CD4-positive, alpha-beta T cell treated with Interferon gamma for 1 hour (primary cell): ENCODE data around the gene DNAJB13.

Source experiments
- DNase-seq: peaks from one replicate; pipeline ENCODE4 v3.0.0-alpha.2; 2020

Gene DNAJB13

DNA sequence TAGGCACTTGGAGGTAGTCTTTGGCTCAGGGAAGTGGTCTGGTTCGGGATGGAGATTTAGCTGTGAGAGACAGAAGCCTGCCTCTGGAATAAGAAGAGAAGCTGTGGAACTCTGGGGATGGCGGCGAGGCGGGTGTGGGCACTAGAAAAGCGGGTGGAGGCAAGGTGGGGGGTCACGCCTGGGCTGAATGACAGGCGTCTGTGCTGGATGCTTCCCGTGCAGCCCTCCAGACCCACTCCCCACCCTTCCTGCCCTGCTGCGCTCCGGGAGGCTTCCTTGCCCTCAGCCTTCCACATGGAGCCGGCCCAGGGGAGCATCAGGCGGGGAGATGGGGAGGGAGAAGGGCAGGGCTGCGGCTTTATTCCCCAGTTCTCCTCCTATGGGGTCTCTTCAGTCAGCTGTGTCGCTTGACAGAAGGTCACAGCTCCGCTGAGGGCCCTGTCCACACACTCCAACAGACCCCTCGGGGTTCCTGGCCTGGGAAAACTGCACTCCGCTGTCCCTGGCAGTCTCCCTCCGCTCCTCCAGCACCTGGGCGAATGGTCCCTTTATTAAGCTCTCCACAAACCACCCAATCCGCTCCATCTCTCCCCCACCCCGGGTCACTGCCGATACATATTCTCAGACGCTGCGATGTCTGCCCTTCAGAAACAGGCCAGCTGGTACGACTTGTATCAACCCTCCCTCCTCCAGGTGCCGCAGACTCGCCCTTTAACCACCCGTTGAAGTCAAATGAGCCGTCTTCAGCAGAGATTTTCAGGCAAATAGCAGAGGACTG is 6.2 kb downstream of the DNAJB13 start:
- DNase-seq: no peak

DNA sequence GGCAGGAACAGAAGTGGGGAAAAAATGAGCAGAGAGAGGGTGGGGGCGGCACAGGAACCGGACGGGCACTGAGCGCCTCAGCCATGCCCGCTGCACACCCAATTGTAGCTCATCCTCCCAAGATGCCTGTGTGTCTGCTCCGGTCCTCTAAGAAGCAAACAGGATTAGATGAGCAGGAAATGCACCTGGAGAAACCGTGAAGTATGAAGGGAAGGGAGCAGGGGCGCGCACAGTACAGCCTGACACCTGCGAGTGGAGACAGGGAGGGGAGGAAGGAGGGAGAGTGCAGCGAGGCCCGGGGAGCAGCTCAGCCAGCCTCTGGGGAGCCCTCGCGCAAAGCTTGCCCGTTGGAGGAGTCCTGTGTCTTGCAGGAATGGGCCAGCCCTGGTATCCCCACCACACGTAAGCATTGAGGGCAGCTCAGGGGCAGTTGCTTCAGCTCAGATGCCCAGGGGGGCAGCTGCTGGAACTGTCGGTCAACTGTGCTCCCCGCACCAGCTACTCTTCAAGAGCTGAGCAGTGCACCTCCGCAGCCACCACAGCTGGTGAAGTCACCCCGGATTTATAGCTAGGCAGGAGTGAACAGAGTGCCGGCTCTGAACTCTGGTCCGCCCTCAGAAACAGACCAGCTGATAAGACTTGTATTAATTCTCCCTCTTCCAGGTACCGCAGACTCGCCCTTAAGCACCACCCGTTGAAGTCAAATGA is 7.0 kb downstream of the DNAJB13 start:
- DNase-seq: no peak

DNA sequence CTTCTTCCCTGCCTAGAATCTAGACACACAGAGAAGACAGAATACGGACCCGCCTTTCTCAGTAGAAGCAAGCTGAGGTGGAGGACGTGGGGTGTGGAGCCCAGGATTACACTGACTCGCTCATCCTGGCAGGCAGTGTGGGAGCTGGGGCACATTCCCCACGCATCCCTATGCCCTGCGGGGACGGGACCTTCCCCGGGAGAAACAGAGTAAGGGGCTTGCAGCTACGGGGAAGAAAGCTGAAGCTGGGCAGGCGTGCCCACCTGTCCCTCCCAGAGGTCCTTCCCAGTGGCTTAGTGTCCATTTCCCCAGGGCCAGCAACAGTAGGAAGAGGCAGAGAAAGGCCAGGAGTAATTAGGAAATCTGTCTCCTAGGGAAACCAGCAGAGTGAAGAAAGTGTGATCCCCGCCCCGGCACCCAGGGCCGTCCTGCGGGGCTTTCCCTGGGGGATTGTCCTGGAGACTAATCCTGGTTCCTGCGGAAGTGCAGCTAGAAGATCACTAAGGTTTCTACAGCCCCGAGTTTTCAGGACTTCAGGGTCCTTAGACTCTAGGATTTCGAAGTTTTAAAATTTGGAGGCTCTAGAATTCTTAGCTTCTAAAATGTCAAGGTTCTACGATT is 7.8 kb downstream of the DNAJB13 start:
- DNase-seq: no peak

DNA sequence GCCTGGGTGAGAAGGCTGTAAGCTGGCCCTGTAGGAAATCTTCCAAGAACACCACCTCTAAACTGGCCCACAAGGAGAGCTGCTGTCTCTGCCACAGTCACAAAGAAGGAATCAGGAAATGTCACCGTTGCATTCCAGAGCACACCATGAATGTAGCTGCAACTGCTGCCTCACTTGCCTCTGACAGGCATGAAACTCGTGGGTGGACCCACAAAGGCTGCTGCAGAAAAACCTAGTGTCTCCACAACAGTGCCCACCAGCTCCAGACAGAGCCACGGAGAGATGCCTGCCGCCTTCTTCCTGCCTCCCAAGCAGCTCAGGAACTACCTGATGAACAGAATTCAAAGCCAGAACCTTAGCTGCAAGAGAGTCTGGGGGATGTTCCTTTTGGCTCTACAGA is 10.5 kb downstream of the DNAJB13 start:
- DNase-seq: no peak

DNA sequence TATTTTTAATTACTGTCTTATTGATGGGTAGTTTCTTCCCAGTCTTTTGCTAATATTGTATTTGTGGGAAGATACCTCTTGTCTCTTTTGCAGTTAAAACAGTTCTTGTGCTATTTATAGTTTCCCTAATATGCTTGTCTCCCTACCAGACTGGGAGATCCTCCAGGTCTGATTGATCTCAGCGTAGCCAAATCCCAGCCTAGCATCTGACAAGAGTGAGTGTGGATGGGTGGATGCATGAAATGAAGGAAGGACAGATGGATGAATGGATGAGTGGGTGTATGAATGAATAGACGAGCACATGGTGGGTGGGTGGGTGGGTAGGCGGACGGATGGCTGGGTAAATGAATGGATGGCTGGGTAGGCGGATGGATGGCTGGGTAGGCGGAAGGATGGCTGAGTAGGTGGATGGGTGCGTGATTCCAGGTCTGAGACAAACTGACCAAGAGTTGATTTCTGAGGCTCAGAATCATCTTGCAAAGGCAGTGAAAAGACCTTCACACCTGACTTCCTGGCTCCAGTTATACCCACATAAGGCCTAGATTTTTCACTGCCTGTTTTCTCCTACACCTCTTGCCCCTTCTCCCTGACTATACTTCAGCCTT is 11.4 kb downstream of the DNAJB13 start:
- DNase-seq: no peak

DNA sequence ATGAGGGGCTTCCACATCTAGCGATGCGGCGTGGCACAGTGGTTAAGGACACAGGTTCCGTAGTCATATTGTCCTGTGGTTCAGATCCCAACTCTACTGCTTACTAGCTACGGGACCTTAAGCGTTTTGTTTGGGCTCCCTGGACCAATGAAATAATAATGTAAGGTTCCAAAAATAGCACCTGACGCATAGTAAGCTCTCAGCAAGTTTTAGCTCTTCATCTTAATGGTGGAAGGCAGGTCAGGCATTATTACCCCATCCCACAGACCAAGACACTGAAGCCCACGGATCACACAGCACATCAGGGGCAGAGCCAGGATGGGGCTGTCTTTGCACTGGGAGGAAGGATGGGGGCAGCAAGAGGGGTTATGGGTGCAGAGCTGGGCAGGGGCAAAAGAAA is 13.0 kb downstream of the DNAJB13 start:
- no peak for DNase-seq

DNA sequence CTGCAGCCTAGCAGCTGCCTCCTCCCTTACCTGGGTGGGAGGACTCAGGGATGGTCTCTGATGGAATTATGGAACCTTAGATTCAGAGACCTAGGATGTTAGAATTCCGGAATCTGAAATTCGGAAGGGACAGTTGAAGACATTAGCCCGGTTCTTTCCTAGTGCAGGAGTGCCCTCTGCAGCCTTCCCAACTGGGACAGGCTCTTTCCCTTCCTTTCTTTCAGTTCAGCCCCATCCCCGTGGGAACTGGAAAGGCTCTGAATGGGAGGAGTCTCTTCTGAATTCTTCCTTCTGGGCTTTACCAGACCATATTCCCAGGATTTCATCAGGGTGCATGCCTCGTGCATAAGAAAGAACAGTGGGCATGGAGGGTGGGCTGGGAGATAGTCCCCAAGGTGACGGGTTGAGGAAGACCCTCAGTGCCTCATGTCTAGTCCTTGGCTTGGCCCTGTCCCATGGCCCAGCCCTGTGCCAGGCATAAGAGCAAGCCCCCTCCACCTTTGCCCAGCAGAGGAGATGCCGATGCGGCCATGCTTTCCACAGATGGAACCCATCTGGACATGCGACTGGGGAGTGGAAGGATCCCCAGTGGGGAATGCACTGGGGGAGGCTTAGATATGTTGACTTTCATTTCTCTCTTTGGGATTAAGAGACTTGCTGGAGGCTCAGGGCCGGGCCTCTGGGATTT is 14.4 kb downstream of the DNAJB13 start:
- DNase-seq: no peak

DNA sequence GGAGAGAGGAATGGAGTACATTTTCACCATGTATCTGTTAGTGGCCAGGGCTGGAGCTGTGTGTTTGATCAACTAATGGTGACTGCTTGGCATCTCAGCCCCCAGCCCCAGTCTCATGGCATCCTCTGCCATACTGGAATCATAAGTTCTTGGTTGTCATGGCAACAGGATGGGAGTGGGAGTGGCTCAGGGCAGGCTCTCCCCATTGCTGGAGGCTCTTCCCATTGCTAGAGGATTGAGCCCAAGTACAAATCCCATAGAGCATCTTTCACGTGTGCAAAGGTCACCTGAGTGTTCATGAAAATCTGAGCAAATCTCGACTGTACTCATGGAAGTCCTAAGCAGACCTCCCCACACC is 14.9 kb downstream of the DNAJB13 start:
- DNase-seq: no peak

DNA sequence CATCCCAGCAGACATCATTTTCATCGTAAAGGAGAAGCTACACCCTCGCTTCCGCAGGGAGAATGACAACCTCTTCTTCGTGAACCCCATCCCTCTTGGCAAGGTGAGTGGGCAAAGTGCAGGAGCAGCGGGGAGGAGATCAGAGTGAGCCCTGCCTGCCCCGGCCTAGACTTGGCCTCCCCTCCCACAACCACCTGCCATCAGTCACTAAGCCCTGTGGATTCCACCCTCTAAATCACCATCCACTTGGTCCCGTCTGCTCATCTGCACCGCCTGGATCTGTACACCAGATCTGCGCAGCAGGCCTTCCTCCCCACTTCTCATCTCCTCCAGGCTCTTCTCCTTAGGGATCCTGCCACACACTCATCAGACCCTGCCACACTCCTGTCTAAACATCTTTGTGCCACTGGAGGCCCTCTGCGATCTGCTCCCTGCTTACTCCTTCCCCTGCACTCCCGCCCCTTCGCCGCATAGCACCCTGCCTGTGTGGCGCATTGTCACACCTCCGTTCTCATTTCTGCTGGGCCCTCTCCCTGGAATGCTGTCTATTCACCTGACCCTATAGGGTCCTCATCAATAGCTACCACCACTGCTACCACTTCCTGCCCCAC is 17.6 kb downstream of the DNAJB13 start:
- DNase-seq: no peak

DNA sequence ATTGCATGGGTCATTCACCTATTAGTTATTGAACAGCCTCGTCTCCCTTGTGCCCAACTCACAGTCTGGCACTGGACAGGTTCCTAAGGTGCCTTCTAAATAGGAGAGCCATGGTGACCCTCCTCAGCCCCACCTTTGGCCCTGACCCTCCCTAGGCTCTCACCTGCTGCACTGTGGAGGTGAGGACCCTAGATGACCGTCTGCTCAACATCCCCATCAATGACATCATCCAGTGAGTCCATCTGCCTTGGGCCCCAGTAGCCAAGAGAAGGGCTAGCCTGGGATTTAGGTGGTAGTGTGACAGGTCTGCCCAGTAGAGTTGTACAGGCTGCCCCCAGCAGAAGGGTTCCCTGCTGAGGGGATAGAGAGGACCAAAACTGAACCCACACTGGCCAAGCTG is 18.3 kb downstream of the DNAJB13 start:
- DNase-seq: no peak

DNA sequence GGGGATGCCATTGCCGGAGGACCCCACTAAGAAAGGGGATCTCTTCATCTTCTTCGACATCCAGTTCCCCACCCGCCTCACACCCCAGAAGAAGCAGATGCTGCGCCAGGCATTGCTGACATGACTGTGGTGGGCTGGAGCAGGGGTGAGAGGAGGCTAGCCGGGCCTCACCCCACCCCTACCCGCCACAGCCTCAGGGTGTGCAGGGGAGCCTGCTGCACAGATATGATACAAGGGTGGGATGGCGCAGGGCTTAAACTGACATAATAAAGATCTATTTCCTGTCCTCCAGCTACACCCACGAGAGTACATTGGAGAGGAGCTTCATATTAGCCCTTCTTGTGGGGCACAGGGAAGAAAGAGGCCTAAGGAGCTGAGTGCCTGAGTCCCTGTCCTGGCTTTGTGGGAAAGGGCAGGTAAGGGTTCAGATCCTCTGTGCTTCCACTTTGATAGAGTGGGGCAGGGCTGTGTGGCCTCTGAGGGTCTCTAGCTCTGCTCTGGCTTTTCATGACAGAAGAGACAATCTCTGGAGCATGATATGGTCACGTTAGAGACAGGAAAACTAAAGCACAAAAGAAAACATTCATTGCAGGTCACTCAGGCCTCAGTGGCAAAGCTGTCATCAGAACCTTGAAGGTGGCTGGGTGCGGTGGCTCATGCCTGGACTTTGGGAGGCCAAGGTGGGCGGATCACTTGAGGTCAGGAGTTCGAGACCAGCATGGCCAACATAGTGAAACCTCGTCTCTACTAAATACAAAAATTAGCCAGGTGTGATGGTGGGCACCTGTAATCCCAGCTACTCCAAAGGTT is 19.4 kb downstream of the DNAJB13 start:
- DNase-seq: peak; percentile 42

DNA sequence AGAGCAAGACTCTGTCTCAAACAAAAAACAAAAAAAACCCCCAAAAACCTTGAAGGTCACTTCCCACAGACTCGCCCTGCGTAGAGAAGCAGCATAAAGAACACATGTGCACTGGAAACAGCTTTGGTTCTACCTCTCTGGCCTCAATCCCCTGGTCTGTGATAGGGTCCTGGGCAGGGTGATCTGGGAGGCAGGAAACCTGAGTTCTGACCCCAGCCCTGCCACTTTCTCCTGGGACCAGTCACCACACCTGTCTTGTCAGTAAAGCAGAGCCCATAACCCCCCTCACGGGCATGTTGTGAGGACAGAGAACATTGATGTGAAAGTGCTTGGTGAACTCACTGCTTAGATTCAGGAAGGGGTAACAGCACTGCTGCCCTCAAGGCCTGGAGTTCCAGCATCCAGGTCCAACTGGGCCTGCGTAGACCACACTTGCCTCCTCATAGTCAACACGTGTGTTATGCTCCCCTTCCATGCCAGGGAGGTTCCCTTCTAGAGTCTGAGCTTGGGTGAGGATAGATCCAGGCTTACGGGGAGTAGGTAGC is 20.4 kb downstream of the DNAJB13 start:
- peak; percentile 25 for DNase-seq

DNA sequence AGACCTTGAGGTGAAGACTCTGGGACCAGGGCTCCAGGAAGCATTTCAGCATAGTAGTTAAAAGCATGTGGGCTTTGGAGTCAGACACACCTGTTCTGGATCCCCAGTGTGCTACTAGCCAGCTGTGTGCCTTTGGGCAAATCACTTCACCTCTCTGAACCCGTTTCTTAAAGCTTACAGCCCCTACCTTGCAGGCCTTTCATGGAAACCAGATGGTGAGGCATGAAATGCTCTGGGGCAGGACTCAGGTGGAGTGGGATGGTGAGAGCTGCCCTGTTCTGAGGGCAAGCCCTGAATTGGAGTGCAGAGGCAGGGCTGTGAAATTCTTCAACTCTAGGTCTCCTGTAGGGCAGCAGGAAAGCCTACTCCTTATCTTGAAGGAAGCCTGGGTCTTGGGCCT is 21.4 kb downstream of the DNAJB13 start:
- DNase-seq: no peak

DNA sequence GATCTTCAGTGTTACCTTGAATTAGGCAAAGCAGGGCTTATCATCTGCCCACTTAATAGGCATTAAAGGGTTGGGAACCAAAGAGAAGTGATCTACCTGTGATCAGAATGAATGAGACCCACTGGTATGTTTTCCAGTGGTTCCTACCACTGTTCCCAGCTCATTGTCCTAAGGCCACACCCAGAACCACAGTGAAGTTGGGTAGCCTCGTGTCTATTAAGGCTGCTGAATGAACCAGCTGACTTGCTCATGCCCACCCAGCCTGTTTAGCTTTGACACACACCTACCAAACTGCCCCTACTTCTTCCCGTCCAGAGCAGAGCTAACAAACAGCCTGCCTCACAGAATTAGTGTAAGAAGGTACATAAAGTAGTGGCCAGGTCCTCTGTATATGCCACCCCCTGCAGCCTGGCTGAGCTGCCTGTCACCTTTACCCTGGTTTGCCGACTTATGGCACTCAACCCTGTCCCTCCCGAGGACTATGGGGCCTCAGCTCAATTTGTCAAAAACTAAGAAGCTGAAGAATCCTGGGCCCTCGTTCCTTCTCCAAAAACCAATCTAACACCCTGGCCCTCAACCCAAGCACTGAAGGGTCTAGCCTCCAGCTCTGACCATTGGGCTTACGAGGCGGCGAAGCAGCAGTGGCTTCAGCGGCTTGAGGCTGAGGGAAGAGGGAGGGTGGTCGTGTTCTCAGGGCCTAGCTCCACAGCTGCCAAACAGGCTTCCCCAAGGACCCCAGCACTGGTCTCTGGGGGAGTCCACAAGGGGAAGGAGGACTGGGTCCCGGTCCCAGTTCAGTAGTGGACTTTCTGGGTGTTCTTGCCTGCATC is 22.0 kb downstream of the DNAJB13 start:
- DNase-seq: no peak

DNA sequence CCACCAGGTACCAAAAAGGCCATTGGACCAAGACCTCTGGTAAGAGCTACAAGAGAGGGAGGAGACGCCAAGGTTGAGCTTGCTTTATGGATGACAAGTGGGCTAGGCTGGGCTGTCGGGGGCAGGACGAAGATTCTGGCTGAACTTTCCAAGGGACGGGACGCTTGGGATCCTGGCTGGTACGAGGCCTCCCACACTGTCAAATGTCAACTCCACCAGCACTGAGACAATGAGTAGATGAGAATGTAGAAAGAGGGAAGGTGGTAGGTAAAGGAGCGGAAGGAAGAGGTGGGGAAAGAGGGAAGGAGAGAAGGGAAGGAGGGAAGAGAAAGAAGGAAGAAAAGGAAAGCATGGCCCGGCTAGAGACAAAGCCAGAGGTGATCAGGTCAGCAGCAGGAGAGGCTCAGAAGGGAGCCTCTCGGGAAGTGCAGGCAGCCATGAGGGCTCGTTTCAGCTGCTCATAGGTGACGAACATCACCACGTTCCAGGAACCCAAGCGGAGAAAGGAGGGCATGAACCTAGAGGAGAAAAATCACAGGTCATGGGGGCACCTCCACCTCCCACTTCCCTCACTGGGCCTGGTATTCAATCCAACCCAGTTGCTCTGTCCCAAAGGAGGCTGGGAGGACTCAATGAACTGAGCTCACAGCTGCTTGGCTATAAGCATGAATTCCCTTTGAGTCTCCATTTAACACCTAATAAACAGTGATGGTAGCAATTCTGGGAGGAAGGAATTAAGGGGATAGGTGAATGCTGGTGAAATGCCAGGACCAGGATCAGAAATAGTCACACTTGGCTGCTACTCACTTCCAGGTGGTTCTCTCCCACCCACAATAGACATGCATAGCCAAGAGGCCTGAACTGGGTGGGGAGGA is 24.0 kb downstream of the DNAJB13 start:
- no peak for DNase-seq

DNA sequence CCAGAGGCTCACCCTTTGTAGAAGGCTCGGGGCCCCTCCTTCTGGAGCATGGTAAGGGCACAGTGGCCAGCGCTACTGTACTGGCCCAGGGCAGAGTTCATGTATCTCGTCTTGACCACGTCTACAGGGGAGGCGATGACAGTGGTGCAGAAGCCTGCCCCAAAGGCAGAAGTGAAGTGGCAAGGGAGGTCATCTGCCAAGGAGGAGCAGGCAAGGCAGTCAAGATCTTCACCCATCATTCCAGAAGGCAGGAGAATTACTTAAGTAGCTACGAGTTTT is 24.6 kb downstream of the DNAJB13 start:
- DNase-seq: no peak

DNA sequence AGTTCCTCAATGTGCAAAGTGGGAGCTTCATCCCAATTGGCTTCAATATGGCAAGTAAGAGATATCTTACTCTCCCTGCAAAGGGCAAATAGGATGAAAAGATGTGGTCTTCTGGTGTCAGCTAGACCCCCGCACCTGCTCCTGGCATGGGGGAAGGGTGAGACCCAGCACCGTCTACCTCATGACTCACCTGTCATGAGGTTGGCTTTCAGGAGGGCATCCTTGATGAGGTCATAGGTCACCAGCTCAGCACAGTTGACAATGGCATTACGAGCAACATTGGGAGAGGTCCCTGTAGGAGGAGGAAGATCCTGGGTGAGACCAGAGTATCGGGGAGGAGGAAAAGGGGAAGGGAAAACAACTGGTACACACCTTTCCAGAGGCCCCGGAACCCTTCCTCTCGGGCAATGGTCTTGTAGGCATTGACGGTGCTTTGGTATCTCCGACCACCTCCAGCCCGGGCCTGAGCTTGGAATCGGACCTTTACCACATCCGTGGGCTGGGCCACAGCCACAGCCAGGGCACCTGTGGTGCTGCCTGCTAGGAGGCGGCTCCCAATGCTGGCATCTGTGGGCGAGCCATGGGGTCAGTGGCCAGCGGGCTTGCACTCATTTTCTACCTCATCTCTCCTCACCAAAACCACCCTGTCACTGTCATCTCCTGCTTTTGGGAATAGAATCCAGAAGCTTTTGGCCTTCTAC is 25.8 kb downstream of the DNAJB13 start:
- no peak for DNase-seq

DNA sequence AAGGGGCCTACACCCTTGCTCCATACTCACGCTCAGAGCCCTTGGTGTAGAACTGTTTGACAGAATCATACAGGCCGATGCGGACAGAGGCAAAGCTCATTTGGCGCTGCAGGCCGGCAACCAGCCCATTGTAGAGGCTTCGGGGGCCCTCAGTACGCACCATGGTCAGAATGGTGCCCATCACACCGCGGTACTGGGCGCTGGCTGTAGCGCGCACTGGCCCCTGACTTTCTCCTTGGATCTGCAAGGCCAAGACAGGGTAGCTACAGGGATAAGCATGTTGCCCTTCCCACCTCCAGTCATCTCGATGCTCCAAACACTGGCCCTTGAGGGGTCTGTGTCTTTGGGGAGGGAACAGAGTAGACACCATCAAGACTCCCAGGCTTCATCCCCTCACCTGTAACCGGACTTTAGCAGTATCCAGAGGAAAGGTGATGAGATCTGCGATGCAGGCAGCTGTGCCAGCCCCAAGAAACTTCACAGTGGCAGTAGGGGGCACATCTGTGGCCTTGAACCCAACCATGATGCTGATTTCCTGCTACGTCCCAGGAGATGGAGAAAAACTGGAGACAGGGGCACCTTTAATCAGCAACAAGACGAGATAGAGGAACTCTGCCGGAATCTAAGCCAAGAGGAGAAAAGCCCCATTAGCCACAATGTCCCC is 27.2 kb downstream of the DNAJB13 start:
- no peak for DNase-seq
